ENCODE measurements around the gene MRPS6.

MRPS6 gene

DNA sequence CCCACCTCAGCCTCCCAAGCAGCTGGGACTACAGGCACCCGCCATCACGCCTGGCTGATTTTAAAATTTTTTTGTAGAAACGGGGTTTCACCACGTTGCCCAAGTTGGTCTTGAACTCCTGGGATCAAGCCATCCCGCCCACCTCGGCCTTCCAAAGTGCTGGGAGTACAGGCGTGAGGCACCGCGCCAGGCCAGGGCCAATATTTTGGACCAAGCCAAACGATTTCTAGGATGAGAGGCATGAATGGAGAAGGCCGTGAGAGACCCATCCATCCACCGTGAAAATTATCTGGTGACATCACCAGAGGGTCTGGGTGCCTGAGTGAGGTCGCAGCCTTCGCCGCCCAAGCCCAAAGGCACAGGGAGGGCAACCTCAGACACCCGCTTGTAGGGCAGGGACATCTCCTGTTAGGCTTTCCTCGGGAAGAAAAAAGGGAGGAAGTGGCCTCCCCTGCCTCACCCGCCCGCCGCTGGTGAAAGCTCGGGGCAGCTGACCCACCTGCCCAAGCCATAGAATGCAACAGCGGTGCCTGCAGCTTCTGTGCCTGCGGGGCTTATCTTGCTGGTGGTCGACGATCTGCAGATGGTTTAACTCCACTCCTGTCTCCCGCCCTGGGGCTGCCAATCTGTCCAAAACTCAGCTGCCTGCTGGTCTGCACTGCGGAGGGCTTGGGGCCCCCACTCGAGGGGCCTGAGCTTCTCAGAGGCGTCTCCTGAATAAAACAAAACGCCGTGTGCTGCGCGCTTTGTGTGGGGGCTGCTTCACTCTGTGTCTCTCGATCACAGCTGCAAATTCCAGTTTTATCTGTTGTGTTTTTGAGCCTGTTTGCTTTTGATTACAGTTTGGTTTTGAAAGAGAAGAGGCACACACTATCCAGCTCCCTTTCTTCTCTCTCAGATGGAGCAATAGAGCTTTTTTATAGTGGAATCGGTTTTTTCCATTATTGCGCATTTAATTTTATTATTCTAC is 85.8 kb downstream of the MRPS6 start:
- TF ChIP-seq FOXP2 (optimal IDR thresholded peaks at IDR 0.05; ENCODE audit: borderline replicate concordance, extremely low read depth, extremely low read length, insufficient read depth) (no peak), POLR2AphosphoS5 (IDR thresholded peaks at IDR 0.05; ENCODE audit: low read depth, low read length) (no peak), SIN3A (IDR thresholded peaks at IDR 0.05; ENCODE audit: borderline replicate concordance, insufficient read depth, low read length) (no peak), TAF1 (IDR thresholded peaks at IDR 0.05; ENCODE audit: borderline replicate concordance, insufficient read depth, low read length) (no peak)
- TF ChIP-seq, protein P1, sequence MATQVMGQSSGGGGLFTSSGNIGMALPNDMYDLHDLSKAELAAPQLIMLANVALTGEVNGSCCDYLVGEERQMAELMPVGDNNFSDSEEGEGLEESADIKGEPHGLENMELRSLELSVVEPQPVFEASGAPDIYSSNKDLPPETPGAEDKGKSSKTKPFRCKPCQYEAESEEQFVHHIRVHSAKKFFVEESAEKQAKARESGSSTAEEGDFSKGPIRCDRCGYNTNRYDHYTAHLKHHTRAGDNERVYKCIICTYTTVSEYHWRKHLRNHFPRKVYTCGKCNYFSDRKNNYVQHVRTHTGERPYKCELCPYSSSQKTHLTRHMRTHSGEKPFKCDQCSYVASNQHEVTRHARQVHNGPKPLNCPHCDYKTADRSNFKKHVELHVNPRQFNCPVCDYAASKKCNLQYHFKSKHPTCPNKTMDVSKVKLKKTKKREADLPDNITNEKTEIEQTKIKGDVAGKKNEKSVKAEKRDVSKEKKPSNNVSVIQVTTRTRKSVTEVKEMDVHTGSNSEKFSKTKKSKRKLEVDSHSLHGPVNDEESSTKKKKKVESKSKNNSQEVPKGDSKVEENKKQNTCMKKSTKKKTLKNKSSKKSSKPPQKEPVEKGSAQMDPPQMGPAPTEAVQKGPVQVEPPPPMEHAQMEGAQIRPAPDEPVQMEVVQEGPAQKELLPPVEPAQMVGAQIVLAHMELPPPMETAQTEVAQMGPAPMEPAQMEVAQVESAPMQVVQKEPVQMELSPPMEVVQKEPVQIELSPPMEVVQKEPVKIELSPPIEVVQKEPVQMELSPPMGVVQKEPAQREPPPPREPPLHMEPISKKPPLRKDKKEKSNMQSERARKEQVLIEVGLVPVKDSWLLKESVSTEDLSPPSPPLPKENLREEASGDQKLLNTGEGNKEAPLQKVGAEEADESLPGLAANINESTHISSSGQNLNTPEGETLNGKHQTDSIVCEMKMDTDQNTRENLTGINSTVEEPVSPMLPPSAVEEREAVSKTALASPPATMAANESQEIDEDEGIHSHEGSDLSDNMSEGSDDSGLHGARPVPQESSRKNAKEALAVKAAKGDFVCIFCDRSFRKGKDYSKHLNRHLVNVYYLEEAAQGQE (IDR thresholded peaks at IDR 0.05; ENCODE audit: insufficient read depth in 1 of 2, low read depth in 2 of 2, low read length in 2 of 2): no peak

DNA sequence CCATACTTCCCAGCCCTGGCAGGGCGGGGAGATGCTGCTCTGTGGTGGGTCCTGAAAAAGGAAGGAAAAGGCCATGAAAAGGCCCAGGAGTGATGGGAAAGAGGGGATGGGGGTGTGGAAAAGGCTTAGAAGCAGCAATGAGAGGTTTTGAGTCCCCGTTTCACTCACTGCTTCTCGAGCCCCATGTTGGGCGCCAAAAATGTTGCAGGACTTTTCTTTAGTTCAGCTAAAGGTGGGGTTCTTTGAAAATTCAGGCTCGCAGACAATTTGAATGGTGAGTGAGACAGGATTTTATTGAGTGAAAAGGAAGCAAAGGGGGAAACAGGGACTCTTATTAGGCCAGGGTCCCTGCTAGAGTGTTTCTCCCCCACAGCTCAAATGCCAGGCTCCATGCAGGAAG is 93.1 kb downstream of the MRPS6 start:
- no peak for TF ChIP-seq FOXP2 (optimal IDR thresholded peaks at IDR 0.05; ENCODE audit: borderline replicate concordance, extremely low read depth, extremely low read length, insufficient read depth)
- TF ChIP-seq, protein P1 (IDR thresholded peaks at IDR 0.05; ENCODE audit: insufficient read depth in 1 of 2, low read depth in 2 of 2, low read length in 2 of 2): no peak

DNA sequence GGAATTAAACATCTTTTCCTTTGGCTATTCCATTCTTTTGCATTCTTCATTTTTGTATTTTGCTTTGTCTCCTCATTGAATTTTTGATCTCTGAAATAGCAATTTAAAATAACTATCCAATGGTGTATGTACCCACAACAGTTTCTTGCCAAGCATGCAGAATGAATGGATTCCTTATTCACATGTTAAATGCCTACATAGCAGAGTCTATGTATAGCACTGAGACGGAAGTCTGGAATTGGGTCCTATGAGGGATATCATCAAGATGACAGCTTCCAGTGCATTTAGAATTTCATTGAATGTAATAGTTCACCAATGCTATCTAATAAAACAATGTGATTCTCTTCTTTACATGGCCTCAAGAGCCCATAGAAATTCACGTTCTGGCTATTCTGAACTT is 97.5 kb downstream of the MRPS6 start:
- TF ChIP-seq TAF1 (IDR thresholded peaks at IDR 0.05; ENCODE audit: borderline replicate concordance, insufficient read depth, low read length) (no peak), FOXP2 (optimal IDR thresholded peaks at IDR 0.05; ENCODE audit: borderline replicate concordance, extremely low read depth, extremely low read length, insufficient read depth) (no peak), SIN3A (IDR thresholded peaks at IDR 0.05; ENCODE audit: borderline replicate concordance, insufficient read depth, low read length) (no peak), POLR2AphosphoS5 (IDR thresholded peaks at IDR 0.05; ENCODE audit: low read depth, low read length) (no peak)
- TF ChIP-seq, protein P1 (IDR thresholded peaks at IDR 0.05; ENCODE audit: insufficient read depth in 1 of 2, low read depth in 2 of 2, low read length in 2 of 2): no peak

DNA sequence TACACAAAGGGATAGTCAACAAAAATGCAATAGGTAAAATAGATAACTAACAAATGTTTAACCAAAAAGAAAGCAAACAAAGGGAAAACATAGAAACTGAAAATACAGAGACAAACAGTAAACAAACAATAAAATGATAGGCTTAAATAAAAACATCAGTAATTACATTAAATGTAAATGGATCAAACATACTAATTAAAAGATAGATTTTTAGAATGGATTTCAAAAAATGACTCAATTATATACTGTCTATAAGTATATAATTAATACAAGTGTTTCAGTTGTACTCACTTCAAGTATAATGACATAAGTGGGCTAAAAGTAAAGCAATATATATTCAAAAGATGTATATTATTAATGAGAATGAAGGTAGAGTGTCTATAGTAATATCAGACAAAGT is 101.1 kb downstream of the MRPS6 start:
- TF ChIP-seq SIN3A (IDR thresholded peaks at IDR 0.05; ENCODE audit: borderline replicate concordance, insufficient read depth, low read length) (no peak), POLR2AphosphoS5 (IDR thresholded peaks at IDR 0.05; ENCODE audit: low read depth, low read length) (no peak), FOXP2 (optimal IDR thresholded peaks at IDR 0.05; ENCODE audit: borderline replicate concordance, extremely low read depth, extremely low read length, insufficient read depth) (no peak), TAF1 (IDR thresholded peaks at IDR 0.05; ENCODE audit: borderline replicate concordance, insufficient read depth, low read length) (no peak)
- TF ChIP-seq, protein P1 (IDR thresholded peaks at IDR 0.05; ENCODE audit: insufficient read depth in 1 of 2, low read depth in 2 of 2, low read length in 2 of 2): no peak

Measured in PFSK-1 (cell line).